H9 (cell line): Measurements from ENCODE around the gene FOXP4. TPM values are rescaled to one million over a fixed set of nuclear protein-coding genes. Genes with fewer than 3 reads are reported as not detected.

Experiments used
- DNase-seq: peaks from one replicate; pipeline ENCODE4 v3.0.0-alpha.2; 2017
- H2AFZ ChIP-seq: one replicate; pipeline ENCODE4 v1.6.1; 2013; ENCODE audit warnings: mild to moderate bottlenecking, low read length, control low read depth, moderate library complexity
- H2AK5ac ChIP-seq: 2 replicates; pipeline ENCODE4 v1.6.1; 2013; ENCODE audit warnings: low read length, control low read depth, mixed read lengths; ENCODE audit not compliant: insufficient read length
- H2BK120ac ChIP-seq: one replicate; pipeline ENCODE4 v1.6.1; 2013; ENCODE audit warnings: low read depth, mild to moderate bottlenecking, low read length, control low read depth, inconsistent platforms; ENCODE audit not compliant: poor library complexity, severe bottlenecking
- H2BK12ac ChIP-seq: 2 replicates; pipeline ENCODE4 v1.6.1; 2013; ENCODE audit warnings: low read length, control low read depth, mixed read lengths, low read depth; ENCODE audit not compliant: insufficient read length
- H2BK15ac ChIP-seq: 2 replicates; pipeline ENCODE4 v1.6.1; 2013; ENCODE audit warnings: low read depth, low read length, control low read depth
- H2BK20ac ChIP-seq: one replicate; pipeline ENCODE4 v1.6.1; 2013; ENCODE audit warnings: low read depth, mild to moderate bottlenecking, low read length, control low read depth, inconsistent platforms; ENCODE audit not compliant: poor library complexity, severe bottlenecking
- H2BK5ac ChIP-seq: 2 replicates; pipeline ENCODE4 v1.6.1; 2013; ENCODE audit warnings: low read length, control low read depth, mixed read lengths; ENCODE audit not compliant: insufficient read length
- H3K14ac ChIP-seq: 2 replicates; pipeline ENCODE4 v1.6.1; 2013; ENCODE audit warnings: low read length, control low read depth; ENCODE audit not compliant: insufficient read depth
- H3K18ac ChIP-seq: 2 replicates; pipeline ENCODE4 v1.6.1; 2013; ENCODE audit warnings: low read depth, mild to moderate bottlenecking, mixed read lengths, low read length, control low read depth; ENCODE audit not compliant: insufficient read length
- H3K23ac ChIP-seq: 2 replicates; pipeline ENCODE4 v1.6.1; 2013; ENCODE audit warnings: low read length, control low read depth, mixed read lengths, low read depth; ENCODE audit not compliant: insufficient read length
- H3K23me2 ChIP-seq: 2 replicates; pipeline ENCODE4 v1.6.1; 2013; ENCODE audit warnings: low read depth, mild to moderate bottlenecking, mixed read lengths, low read length, control low read depth; ENCODE audit not compliant: insufficient read length, poor library complexity, severe bottlenecking
- H3K27ac ChIP-seq: 2 replicates; pipeline ENCODE4 v1.5.1; 2013; ENCODE audit warnings: low read length, control low read depth, mixed read lengths, low read depth; ENCODE audit not compliant: insufficient read length
- H3K27me3 ChIP-seq: 2 replicates; pipeline ENCODE4 v1.6.1; 2013; ENCODE audit warnings: low read length, control low read depth, inconsistent platforms; ENCODE audit not compliant: insufficient read depth
- H3K4ac ChIP-seq: 2 replicates; pipeline ENCODE4 v1.6.1; 2013; ENCODE audit warnings: low read depth, mild to moderate bottlenecking, control low read depth, inconsistent platforms, low read length, moderate library complexity
- H3K4me1 ChIP-seq: 2 replicates; pipeline ENCODE4 v1.6.1; 2013; ENCODE audit warnings: low read length, control low read depth, inconsistent platforms; ENCODE audit not compliant: insufficient read depth
- H3K4me2 ChIP-seq: 2 replicates; pipeline ENCODE4 v1.6.1; 2013; ENCODE audit warnings: low read length, control low read depth, mixed read lengths; ENCODE audit not compliant: insufficient read length, insufficient read depth
- H3K56ac ChIP-seq: 2 replicates; pipeline ENCODE4 v1.6.1; 2013; ENCODE audit warnings: low read depth, mild to moderate bottlenecking, mixed read lengths, low read length, control low read depth; ENCODE audit not compliant: insufficient read length
- H3K79me1 ChIP-seq: 2 replicates; pipeline ENCODE4 v1.6.1; 2013; ENCODE audit warnings: low read depth, mild to moderate bottlenecking, moderate library complexity, low read length, control low read depth, inconsistent platforms; ENCODE audit not compliant: insufficient read depth, poor library complexity, severe bottlenecking
- H3K79me2 ChIP-seq: 2 replicates; pipeline ENCODE4 v1.6.1; 2013; ENCODE audit warnings: low read length, control low read depth, inconsistent platforms; ENCODE audit not compliant: insufficient read depth
- H3K9ac ChIP-seq: 2 replicates; pipeline ENCODE4 v1.6.1; 2013; ENCODE audit warnings: low read length, control low read depth, mixed read lengths; ENCODE audit not compliant: insufficient read length; ENCODE audit errors: extremely low read depth
- H3K9me3 ChIP-seq: one replicate; pipeline ENCODE4 v1.6.1; 2013; ENCODE audit warnings: low read depth, low read length, inconsistent platforms; ENCODE audit not compliant: control insufficient read depth
- H3T11ph ChIP-seq: one replicate; pipeline ENCODE4 v1.6.1; 2013; ENCODE audit warnings: mild to moderate bottlenecking, low read length, control low read depth, inconsistent platforms
- H4K20me1 ChIP-seq: one replicate; pipeline ENCODE4 v1.6.1; 2013; ENCODE audit not compliant: control insufficient read depth, insufficient read length, insufficient read depth
- H4K5ac ChIP-seq: 2 replicates; pipeline ENCODE4 v1.6.1; 2013; ENCODE audit warnings: low read depth, mild to moderate bottlenecking, mixed read lengths, low read length, control low read depth; ENCODE audit not compliant: insufficient read length
- H4K8ac ChIP-seq: replicated peaks from 2 replicates; pipeline ENCODE4 v1.6.1; 2013; ENCODE audit warnings: low read length, control low read depth, mixed read lengths, low read depth; ENCODE audit not compliant: insufficient read length
- H4K91ac ChIP-seq: 2 replicates; pipeline ENCODE4 v1.6.1; 2013; ENCODE audit warnings: low read depth, mild to moderate bottlenecking, moderate library complexity, mixed read lengths, low read length, control low read depth; ENCODE audit not compliant: insufficient read length
- H3K27ac Mint-ChIP-seq, 3 experiments: 2 replicates in 2 of 3; 3 replicates in 1 of 3; pipeline ENCODE4 v1.8.0; 2020 to 2021; ENCODE audit warnings: mixed read lengths in 3 of 3, mild to moderate bottlenecking in 1 of 3, moderate library complexity in 1 of 3
- H3K27me3 Mint-ChIP-seq: 2 replicates; pipeline ENCODE4 v1.8.0; 2021; ENCODE audit warnings: low read depth, mild to moderate bottlenecking, moderate library complexity, mixed read lengths
- H3K36me3 Mint-ChIP-seq, 3 experiments: 2 replicates in 2 of 3; 3 replicates in 1 of 3; pipeline ENCODE4 v1.8.0; 2020 to 2021; ENCODE audit warnings: low read depth in 3 of 3, mixed read lengths in 3 of 3; ENCODE audit not compliant: insufficient read depth in 1 of 3
- H3K4me1 Mint-ChIP-seq, 2 experiments: 2 replicates each; pipeline ENCODE4 v1.8.0; 2020; ENCODE audit warnings: mixed read lengths in 2 of 2
- H3K4me3 Mint-ChIP-seq, 2 experiments: 2 replicates in 1 of 2; 3 replicates in 1 of 2; pipeline ENCODE4 v1.8.0; 2020 to 2021; ENCODE audit warnings: mild to moderate bottlenecking in 2 of 2, mixed read lengths in 2 of 2, moderate library complexity in 1 of 2
- H3K9me3 Mint-ChIP-seq, 2 experiments: 2 replicates in 1 of 2; 3 replicates in 1 of 2; pipeline ENCODE4 v1.8.0; 2020; ENCODE audit warnings: mild to moderate bottlenecking in 2 of 2, mixed read lengths in 2 of 2, moderate library complexity in 1 of 2
- CTCF ChIP-seq: fragments of 200-600 bp; sonication (generic); conservative IDR thresholded peaks from 3 replicates; pipeline ENCODE4 v1.8.0; 2021; ENCODE audit warnings: antibody characterized with exemption, mild to moderate bottlenecking
- WGBS: extraction: QIAGEN DNeasy Blood & Tissue Kit; methylation state at CpG from one replicate; pipeline ENCODE4 v1.1.7; 2013; ENCODE audit warnings: missing lambda C conversion rate, low lambda C conversion rate, mixed read lengths; ENCODE audit not compliant: insufficient read length; ENCODE audit errors: extremely low coverage; 5-methylcytosine and 5-hydroxymethylcytosine counted together
- total RNA-seq: library from RNA; stranded (reverse); gene quantifications from 2 replicates; pipeline ENCODE4 v1.2.1, GENCODE V29; 2021

FOXP4 gene
- total RNA-seq, 1 experiment from 2014 or later: 18.2 TPM

GRCh38 chr6:41594766-41595165 is 48.6 kb downstream of the FOXP4 start:
- TF ChIP-seq CTCF: no peak
- no peak overlapping the region for H2BK5ac ChIP-seq
- no peak overlapping the region for H2BK20ac ChIP-seq
- no peak overlapping the region for H3K27ac ChIP-seq
- no peak overlapping the region for H4K5ac ChIP-seq
- no peak overlapping the region for H2AK5ac ChIP-seq
- H4K8ac ChIP-seq: no peak overlapping the region
- no peaks in the 10 kb centered on the region for H3K27me3 ChIP-seq
- no peak overlapping the region for H3K4me2 ChIP-seq
- H4K20me1 ChIP-seq: no peaks in the 10 kb centered on the region
- no peaks in the 10 kb centered on the region; a peak in 1 of 5 replicates for H3K9me3 Mint-ChIP-seq
- no peak overlapping the region for H3K23ac ChIP-seq
- no peak overlapping the region; a peak in 2 of 7 replicates for H3K27ac Mint-ChIP-seq
- H2AFZ ChIP-seq: no peak overlapping the region
- no peak overlapping the region for H3K18ac ChIP-seq
- no peak for DNase-seq
- no peak overlapping the region for H3K4me3 Mint-ChIP-seq
- H3K79me1 ChIP-seq: no peaks in the 10 kb centered on the region
- no peaks in the 10 kb centered on the region for H3K23me2 ChIP-seq
- no peak overlapping the region for H3K14ac ChIP-seq
- peaks cover 2% of the 10 kb centered on the region; the same call in 1 of the 2 replicates for H3K4me1 ChIP-seq
- H4K91ac ChIP-seq: no peak overlapping the region
- no CpG with 5 or more reads among the region's 15 CpGs for WGBS
- H3K79me2 ChIP-seq: no peaks in the 10 kb centered on the region
- no peaks in the 10 kb centered on the region for H3K9me3 ChIP-seq
- peaks cover 0 to 25% (median 15%) of the 10 kb centered on the region in 3 experiments; a peak in 6 of 7 replicates for H3K36me3 Mint-ChIP-seq
- H2BK15ac ChIP-seq: no peak overlapping the region
- H3K9ac ChIP-seq: no peak overlapping the region
- H3K4me1 Mint-ChIP-seq: peaks cover 22 to 28% of the 10 kb centered on the region in 2 experiments
- H3K56ac ChIP-seq: no peak overlapping the region
- no peak overlapping the region for H3K4ac ChIP-seq
- H2BK12ac ChIP-seq: no peak overlapping the region
- H3T11ph ChIP-seq: no peak overlapping the region
- no peak overlapping the region for H2BK120ac ChIP-seq
- H3K27me3 Mint-ChIP-seq: peaks cover 21% of the 10 kb centered on the region
